ENCODE data around the gene CLEC2D.
"Not testable (repeated sequence)": the region's sequence is repeated elsewhere in the genome, so short reads cannot be mapped to it uniquely, and the experiment has no call there.

The CLEC2D gene, protein sequence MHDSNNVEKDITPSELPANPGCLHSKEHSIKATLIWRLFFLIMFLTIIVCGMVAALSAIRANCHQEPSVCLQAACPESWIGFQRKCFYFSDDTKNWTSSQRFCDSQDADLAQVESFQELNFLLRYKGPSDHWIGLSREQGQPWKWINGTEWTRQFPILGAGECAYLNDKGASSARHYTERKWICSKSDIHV

GRCh38 chr12:9669534-9669933, at the start of gene CLEC2D:
Gene CLEC2D (plus strand): TSS chr12:9669713. CDS start chr12:9669735, 22 bp downstream.
- no peak for DNase-seq (ENCODE audit: low spot score)

- DNase-seq (ENCODE audit: low spot score): no peak
Measured at GRCh38 chr12:9625019-9625418, 44.5 kb upstream of the CLEC2D start.

GRCh38 chr12:9626291-9626690, 43.2 kb upstream of the CLEC2D start:
- DNase-seq (ENCODE audit: low spot score): no peak

- no peak for DNase-seq (ENCODE audit: low spot score)
Measured at GRCh38 chr12:9626821-9627220, 42.7 kb upstream of the CLEC2D start.

- no peak for DNase-seq (ENCODE audit: low spot score)
Measured at GRCh38 chr12:9632766-9633165, 36.7 kb upstream of the CLEC2D start.

DNA sequence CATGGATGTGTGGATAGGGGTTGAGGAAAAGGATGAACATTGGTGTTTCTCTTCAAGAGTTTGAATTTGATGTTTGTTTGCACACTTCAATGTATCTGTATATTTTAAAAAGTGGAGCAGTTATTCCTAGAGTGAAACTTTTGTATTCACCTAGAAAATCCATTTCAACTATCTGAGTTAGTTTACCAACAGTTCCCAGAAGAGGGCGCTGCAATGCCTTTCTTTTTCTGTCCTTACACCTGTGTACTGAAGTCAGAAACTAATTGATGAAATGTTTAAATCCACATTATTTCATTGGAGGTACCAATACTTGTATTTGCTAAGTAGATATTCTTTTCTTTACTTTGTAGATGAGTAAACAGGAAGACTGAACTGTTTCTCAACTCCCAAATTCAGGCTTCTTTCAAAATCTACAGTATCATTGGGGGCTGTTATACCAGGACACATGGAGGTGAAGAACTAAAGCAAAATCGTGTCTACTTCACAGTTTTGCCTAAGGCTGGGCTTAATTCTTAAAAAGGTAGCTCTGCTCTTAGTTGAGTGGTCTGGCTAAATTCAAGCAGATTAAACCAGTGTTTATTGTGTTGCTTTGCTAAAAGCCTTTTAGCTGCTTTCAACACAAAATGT, 35.2 kb upstream of the CLEC2D start:
- no peak for DNase-seq (ENCODE audit: low spot score)

DNA sequence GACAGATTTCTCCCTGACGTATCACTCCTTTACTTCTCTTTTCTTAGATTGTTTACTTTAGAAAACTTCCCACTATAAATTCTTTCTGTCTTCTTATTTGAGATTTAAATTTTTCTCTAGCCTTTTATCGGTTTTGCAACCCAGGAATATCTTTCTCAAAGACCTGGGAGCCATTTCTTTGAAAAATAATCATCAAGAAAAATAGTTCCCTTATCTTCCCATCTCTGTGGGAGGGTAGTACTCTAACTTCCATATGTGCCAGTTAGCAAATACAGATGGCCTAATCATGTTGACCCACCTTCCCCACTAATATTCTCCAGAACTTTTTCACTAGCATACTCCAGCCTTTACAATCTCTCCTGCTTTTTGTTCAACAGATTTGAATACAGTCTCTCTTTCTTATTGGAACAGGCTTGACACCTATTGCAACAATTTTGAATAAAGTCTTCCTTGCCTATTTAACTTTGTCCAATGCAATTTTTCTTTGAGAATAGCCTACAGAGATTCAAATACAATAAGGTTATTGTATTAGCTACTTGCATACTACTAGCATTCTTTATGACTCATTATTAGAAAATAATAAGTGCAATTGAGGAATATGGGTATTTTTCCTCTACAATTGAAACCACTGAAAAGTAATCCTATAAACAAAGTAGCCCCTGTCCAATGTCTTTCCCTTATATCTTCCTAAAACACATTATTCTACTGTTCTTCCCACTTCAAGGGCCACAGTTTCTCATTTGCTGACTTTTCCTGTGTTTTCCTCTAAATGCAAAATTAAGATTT, 34.4 kb upstream of the CLEC2D start:
- no peak for DNase-seq (ENCODE audit: low spot score)

DNA sequence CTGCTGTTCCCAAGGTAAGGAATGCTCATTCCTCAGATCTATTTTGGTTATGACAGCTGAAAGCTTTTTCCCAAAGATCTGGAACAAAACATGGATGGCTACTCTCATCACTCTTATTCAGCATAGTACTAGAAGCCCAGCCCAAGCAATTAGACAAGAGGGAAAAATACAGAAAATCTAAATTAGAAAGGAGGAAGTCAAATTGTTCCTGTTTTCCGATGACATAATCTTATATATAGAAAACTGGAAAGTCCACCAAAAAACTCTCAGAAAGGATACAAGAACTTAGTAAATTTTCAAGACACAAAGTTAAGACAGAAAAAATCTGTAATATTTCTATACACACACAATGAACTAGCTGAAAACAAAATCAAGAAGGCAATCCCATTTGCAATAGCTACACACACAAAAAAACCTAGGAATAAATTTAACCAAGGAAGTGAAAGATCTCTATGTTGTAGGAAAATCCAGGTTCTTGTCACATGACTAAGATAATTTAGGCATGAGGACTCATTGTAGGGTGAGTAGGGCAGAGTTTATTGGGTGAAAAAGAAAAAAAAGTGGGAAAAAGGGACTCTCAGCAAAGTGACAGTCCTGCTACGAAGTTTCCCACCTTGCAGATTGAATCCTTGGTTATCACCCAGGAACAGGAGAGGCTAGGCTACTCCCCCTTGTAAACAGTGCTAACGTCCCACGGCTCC, 33.2 kb upstream of the CLEC2D start:
- no peak for DNase-seq (ENCODE audit: low spot score)

GRCh38 chr12:9636851-9637206, 32.7 kb upstream of the CLEC2D start:
- DNase-seq (ENCODE audit: low spot score): no peak

DNA sequence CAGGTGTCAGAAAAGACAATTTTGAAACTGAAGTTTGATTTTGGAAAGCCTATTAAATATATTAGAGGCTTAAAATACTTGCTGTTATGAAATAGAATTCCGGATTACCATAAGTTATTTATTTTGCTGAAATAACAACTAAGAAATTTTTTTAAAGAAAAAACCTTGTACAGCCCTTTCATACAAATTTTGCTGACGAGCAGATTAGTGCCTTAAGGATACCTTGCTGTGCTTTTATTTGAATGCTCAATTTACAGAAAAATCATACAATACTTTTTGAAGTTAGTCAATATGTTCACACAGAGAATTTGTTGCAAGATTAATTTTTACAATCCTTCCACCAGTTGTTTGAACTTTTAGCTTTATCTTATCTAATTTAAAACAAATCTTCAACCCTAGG, 29.5 kb upstream of the CLEC2D start:
- no peak for DNase-seq (ENCODE audit: low spot score)

DNA sequence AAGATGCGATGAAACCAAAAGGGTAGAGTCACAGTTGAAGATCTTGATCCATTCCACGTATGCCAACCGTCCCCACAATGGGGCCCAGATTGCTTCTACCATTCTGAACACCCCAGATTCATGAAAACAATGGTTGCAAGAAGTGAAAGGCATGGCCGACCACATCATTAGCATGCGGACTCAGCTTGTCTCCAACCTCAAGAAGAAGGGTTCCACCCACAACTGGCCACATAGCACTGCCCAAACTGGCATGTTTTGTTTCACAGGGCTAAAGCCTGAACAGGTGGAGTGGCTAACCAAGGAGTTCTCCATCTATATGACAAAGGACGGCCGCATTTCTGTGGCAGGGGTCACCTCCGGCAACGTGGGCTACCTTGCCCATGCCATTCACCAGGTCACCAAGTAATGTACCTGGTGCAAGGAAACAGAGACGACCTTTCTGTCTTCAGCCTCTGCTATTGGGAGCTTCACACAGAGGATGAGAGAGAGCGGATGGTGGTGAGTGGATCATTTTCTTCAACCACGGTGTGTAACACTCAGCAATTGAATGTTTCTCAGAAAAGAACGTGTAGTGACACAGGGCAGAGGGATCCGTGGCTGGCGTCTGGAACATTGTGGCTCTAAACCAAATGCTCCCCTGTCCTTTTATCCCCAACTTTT, 26.8 kb upstream of the CLEC2D start:
- no peak for DNase-seq (ENCODE audit: low spot score)

- no peak for DNase-seq (ENCODE audit: low spot score)
Measured at GRCh38 chr12:9643266-9643660, 26.2 kb upstream of the CLEC2D start.

GRCh38 chr12:9644985-9645551, 24.4 kb upstream of the CLEC2D start:
- not testable (repeated sequence) for DNase-seq (ENCODE audit: low spot score)

DNA sequence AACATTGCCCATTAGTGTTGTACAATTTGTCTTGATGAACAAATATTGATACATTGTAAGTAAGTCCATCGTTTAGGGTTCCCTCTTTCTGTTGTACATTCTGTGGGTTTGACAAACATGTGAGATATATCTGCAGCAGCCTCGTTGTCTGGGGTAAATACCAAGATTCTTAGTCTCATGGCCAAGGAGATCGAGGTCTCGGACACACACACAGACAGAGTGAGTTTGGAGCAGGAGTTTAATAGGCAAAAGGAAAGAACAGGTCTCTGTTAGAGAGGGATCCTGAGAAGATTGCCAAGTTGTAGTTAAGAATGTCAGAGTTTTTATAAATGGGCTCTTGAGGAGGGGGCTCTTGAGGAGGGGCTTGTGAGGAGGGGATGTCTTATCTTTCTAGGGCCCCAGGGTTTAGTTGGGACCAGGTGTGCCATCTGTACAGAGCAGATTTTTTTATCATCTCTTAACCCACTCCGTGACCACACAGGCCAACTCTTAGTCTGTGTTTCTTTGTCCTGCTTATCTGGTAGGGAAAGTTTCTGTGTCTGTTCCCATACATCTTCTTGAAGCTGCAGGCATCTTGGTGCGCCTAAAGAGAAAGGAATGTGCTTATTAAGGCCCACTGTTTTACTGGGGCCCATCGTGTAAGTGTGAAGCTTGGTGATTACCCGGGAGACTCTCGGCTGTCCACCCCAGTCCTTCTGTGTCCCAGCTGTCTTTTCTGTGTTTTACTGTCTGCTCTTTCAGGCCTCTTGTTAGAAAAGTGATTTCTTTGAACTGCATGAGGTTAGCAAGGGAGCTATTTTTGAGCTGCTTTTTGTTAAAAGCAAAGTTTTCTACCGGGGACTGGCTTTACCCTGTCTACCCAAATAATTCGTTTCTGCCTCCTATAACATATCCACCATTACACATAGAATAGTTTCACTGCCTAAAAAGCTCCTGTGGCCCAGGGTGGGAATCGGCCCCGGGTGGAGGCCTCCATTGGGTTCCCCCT, 22.4 kb upstream of the CLEC2D start:
- DNase-seq (ENCODE audit: low spot score): no peak

GRCh38 chr12:9647825-9648700, 21.4 kb upstream of the CLEC2D start:
- peak; percentile 85 for DNase-seq (ENCODE audit: low spot score)

- no peak for DNase-seq (ENCODE audit: low spot score)
Measured at GRCh38 chr12:9648701-9649531, 20.6 kb upstream of the CLEC2D start.

DNA sequence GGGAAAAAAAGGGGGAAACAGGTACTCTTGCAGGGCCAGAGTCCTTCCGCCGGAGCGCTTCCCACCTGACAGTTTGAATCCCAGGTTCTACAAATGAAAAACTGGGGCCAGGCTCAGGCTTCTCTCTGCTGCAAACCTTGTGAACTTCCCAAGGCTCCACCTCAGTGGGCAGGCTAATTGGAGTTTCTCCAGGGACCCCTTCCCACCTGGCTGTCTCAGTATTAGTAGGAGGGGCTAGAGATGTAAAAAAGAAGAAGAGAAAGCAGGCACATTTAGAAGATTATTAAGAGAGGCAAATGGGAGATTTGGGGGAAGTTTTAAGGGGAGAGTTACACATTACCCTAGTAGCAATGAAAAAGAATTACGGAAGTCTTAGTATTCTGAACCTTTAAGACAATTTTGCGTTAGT, 20.0 kb upstream of the CLEC2D start:
- no peak for DNase-seq (ENCODE audit: low spot score)

- DNase-seq (ENCODE audit: low spot score): no peak
Measured at GRCh38 chr12:9650151-9650576, 19.3 kb upstream of the CLEC2D start.

DNA sequence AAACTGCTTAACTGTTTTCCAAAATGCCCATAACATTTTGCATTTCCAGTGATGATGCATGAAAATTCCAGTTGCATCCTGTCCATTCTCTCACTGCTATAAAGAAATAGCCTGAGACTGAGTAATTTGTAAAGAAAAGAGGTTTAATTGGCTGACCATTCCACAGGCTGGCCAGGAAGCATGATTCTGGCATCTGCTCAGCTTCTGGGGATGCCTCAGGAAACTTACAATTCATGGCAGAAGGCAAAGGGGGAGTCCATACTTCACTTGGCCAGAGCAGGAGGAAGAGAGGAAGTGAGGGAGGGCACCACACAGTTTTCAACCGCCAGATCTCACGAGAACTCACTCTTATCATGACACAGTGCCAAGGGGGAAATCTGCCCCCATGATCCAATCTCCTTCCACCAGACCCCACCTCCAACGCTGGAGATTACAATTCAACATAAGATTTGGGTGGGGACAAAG, 18.2 kb upstream of the CLEC2D start:
- no peak for DNase-seq (ENCODE audit: low spot score)
